Neural crest cell (in vitro differentiated cells): ENCODE data around the gene UXS1. TPM values are rescaled to one million over a fixed set of nuclear protein-coding genes. Genes with fewer than 3 reads are reported as not detected.

ENCODE experiments used
- DNase-seq: peaks from one replicate; pipeline ENCODE4 v3.0.0; 2021; ENCODE audit warnings: low read depth, mixed read lengths, low spot score
- H3K27ac Mint-ChIP-seq: one replicate; pipeline ENCODE4 v1.8.0; 2021; ENCODE audit warnings: mild to moderate bottlenecking, mixed read lengths; ENCODE audit not compliant: unreplicated experiment
- H3K27me3 Mint-ChIP-seq: 2 replicates; pipeline ENCODE4 v1.8.0; 2021; ENCODE audit warnings: low read depth, mild to moderate bottlenecking, mixed read lengths
- H3K36me3 Mint-ChIP-seq: 2 replicates; pipeline ENCODE4 v1.8.0; 2021; ENCODE audit warnings: low read depth, mild to moderate bottlenecking, mixed read lengths
- H3K4me1 Mint-ChIP-seq: 2 replicates; pipeline ENCODE4 v1.8.0; 2021; ENCODE audit warnings: mixed read lengths
- H3K4me3 Mint-ChIP-seq: one replicate; pipeline ENCODE4 v1.8.0; 2021; ENCODE audit warnings: mild to moderate bottlenecking, mixed read lengths
- H3K9me3 Mint-ChIP-seq: 2 replicates; pipeline ENCODE4 v1.8.0; 2021; ENCODE audit warnings: mixed read lengths
- total RNA-seq: library from RNA; stranded (reverse); gene quantifications from 2 replicates; pipeline ENCODE4 v1.2.1, GENCODE V29; 2021
- TF ChIP-seq, protein P1 (sequence below): fragments of 200-600 bp; sonication (generic); conservative IDR thresholded peaks from 2 replicates; pipeline ENCODE4 v1.5.0; 2021; ENCODE audit warnings: antibody characterized with exemption, mild to moderate bottlenecking

The UXS1 gene
- total RNA-seq, 1 donor from 2014 or later = 55.4 TPM

DNA sequence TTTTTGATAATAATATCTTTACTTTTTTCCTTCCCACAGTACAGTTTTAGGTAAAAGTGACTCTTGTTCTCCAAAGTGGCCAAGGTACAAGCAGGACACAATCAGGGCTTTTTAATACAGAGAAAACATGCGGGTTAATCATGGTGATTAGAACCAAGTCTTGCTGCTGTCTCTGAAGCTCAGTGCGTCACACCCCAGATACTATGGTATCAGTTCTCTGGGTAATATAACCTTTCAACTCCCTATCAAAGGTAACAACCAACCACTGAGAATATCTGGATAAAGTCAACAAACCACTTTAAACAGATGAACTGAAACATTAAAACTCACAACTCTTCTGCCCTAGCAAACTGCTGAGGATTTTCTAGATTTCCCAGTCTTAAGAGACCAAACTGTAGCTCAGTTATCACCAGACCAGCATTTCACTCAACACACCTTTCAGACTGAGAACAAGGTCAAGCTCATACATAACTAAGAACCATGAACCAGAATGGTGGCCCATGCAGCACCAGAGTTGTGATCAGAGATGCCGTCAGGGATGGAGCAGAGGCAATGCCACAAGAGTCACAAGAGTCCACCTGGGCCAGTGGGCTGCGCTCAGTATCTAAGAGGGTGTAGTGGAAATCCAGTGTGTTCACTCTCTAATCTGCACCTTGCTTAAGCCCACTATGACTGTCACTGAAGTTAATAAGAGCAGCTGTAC is 103.0 kb downstream of the UXS1 start:
- TF ChIP-seq, protein P1, sequence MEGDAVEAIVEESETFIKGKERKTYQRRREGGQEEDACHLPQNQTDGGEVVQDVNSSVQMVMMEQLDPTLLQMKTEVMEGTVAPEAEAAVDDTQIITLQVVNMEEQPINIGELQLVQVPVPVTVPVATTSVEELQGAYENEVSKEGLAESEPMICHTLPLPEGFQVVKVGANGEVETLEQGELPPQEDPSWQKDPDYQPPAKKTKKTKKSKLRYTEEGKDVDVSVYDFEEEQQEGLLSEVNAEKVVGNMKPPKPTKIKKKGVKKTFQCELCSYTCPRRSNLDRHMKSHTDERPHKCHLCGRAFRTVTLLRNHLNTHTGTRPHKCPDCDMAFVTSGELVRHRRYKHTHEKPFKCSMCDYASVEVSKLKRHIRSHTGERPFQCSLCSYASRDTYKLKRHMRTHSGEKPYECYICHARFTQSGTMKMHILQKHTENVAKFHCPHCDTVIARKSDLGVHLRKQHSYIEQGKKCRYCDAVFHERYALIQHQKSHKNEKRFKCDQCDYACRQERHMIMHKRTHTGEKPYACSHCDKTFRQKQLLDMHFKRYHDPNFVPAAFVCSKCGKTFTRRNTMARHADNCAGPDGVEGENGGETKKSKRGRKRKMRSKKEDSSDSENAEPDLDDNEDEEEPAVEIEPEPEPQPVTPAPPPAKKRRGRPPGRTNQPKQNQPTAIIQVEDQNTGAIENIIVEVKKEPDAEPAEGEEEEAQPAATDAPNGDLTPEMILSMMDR = no peak
- no peaks in the 10 kb centered on the region for H3K27me3 Mint-ChIP-seq
- H3K27ac Mint-ChIP-seq = no peak overlapping the region

GRCh38 chr2:106089611-106090010 is 104.5 kb downstream of the UXS1 start:
- H3K27ac Mint-ChIP-seq = no peak overlapping the region
- TF ChIP-seq, protein P1 = no peak
- H3K36me3 Mint-ChIP-seq = peaks cover 47% of the 10 kb centered on the region
- no peak overlapping the region for H3K4me3 Mint-ChIP-seq
- peaks cover 14% of the 10 kb centered on the region for H3K9me3 Mint-ChIP-seq
- no peak for DNase-seq
- H3K27me3 Mint-ChIP-seq = no peaks in the 10 kb centered on the region
- H3K4me1 Mint-ChIP-seq = no peaks in the 10 kb centered on the region

More for the DNA sequence above, 103.0 kb downstream of the UXS1 start:
- peaks cover 49% of the 10 kb centered on the region for H3K36me3 Mint-ChIP-seq
- H3K4me3 Mint-ChIP-seq = no peak overlapping the region
- H3K4me1 Mint-ChIP-seq = no peaks in the 10 kb centered on the region
- no peak for DNase-seq
- H3K9me3 Mint-ChIP-seq = peaks cover 14% of the 10 kb centered on the region

DNA sequence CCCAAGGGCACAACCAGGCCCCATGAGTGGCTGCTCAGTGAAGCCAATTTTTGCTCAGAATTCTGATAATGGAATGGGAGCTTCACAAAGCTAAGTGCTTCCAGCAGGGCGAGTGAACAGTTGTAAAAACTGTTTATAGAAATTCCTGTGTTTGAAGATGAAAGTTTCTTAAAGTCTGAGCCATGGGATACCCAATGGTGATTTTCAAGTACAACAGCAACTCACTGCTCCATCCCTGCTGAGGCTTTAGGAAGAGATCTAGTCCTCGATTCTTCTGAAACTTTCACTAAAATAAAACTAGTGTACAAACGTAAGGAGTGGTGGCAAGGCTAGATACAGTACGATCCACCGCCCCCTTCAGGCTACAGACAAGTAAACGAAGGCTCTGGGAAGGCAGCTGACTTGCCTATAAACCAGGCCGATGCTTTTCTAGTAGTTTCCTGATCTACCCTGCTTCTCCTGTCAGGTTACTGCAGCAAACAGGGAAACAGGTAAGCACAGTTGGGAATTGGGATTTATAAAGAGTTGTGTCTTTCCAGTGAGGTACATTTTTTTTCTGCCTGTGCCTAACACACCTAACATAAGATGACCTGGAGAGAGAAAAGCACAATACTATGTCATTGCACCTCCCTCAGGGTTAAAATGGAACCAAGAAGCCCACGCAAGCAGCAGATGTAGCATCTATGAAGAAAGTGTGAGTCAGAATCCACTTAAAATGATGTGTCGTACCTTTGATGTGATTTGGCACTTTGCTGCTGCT is 108.7 kb downstream of the UXS1 start:
- Mint-ChIP-seq H3K36me3 (peaks cover 20% of the 10 kb centered on the region), H3K27ac (no peak overlapping the region), H3K9me3 (peaks cover 17% of the 10 kb centered on the region), H3K4me3 (no peak overlapping the region), H3K4me1 (peaks cover 7% of the 10 kb centered on the region), H3K27me3 (no peaks in the 10 kb centered on the region)
- DNase-seq = no peak
- TF ChIP-seq, protein P1 = peak; percentile 46

GRCh38 chr2:106080959-106081358 is 113.1 kb downstream of the UXS1 start:
- Mint-ChIP-seq H3K4me3 (no peak overlapping the region), H3K36me3 (no peaks in the 10 kb centered on the region), H3K27ac (no peak overlapping the region), H3K27me3 (no peaks in the 10 kb centered on the region), H3K9me3 (peaks cover 6% of the 10 kb centered on the region), H3K4me1 (peaks cover 7% of the 10 kb centered on the region)
- no peak for DNase-seq
- TF ChIP-seq, protein P1 = no peak

- Mint-ChIP-seq H3K4me3 (no peak overlapping the region), H3K4me1 (peaks cover 7% of the 10 kb centered on the region), H3K9me3 (peaks cover 6% of the 10 kb centered on the region), H3K27ac (no peak overlapping the region), H3K36me3 (no peaks in the 10 kb centered on the region), H3K27me3 (no peaks in the 10 kb centered on the region)
- DNase-seq = no peak
- TF ChIP-seq, protein P1 = no peak
These were observed 116.0 kb downstream of the UXS1 start for GRCh38 chr2:106078096-106078495.
